ENCODE results near the gene PLEKHJ1.

DNA sequence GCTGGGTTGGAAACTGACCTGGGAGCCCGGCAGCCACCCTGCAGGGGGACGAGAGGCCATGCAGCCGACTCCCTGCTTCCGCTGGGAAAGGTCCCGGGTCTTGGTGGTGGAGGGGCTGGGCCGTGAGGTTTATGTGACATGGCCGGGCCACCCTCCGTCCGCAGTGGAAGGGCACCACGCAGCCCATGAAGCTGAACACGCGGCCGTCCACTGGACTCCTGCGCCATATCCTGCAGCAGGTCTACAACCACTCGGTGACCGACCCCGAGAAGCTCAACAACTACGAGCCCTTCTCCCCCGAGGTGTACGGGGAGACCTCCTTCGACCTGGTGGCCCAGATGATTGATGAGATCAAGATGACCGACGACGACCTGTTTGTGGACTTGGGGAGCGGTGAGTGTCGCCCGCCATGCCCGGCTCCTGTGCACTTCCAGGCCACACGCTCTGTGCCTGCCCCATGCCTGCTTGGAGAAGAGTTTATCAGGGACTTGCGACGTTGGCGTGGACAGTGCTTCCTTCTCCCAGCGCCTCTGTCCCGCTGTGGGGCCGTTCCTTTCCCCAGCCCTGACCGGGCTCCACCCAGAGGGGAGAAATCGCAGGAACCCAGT is 45.2 kb downstream of the PLEKHJ1 start:
- TF ChIP-seq, protein P1, sequence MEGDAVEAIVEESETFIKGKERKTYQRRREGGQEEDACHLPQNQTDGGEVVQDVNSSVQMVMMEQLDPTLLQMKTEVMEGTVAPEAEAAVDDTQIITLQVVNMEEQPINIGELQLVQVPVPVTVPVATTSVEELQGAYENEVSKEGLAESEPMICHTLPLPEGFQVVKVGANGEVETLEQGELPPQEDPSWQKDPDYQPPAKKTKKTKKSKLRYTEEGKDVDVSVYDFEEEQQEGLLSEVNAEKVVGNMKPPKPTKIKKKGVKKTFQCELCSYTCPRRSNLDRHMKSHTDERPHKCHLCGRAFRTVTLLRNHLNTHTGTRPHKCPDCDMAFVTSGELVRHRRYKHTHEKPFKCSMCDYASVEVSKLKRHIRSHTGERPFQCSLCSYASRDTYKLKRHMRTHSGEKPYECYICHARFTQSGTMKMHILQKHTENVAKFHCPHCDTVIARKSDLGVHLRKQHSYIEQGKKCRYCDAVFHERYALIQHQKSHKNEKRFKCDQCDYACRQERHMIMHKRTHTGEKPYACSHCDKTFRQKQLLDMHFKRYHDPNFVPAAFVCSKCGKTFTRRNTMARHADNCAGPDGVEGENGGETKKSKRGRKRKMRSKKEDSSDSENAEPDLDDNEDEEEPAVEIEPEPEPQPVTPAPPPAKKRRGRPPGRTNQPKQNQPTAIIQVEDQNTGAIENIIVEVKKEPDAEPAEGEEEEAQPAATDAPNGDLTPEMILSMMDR (IDR thresholded peaks at IDR 0.05): no peak
- TF ChIP-seq POLR2AphosphoS5 (IDR thresholded peaks at IDR 0.05; ENCODE audit: low read depth, low read length) (no peak), TCF7L2 (IDR thresholded peaks at IDR 0.05; ENCODE audit: low read depth, low read length) (no peak), SIN3A (IDR thresholded peaks at IDR 0.05; ENCODE audit: borderline replicate concordance, insufficient read depth, low read depth, low read length) (no peak)
